Vagina (tissue), 2 donors: ENCODE measurements around the gene BMS1. TPM values are rescaled to one million over a fixed set of nuclear protein-coding genes. Genes with fewer than 3 reads are reported as not detected.

Experiments used
- DNase-seq, 2 donors: peaks; one replicate each; pipeline ENCODE4 v3.0.0-alpha.2; 2017; ENCODE audit errors: extremely low spot score in 2 of 2
- H3K27ac ChIP-seq: fragments of 200-600 bp; sonication (generic); one replicate; pipeline ENCODE4 v1.5.1; 2019
- H3K27me3 ChIP-seq: fragments of 200-600 bp; sonication (generic); one replicate; pipeline ENCODE4 v1.5.1; 2019
- H3K36me3 ChIP-seq, 2 donors: fragments of 200-600 bp; sonication (generic); one replicate each; pipeline ENCODE4 v1.5.1; 2017 to 2019
- H3K4me1 ChIP-seq: fragments of 200-600 bp; sonication (generic); one replicate; pipeline ENCODE4 v1.5.1; 2019
- H3K4me3 ChIP-seq, 2 donors: fragments of 200-600 bp; sonication (generic); 1 replicate in 1 of 2; 2 replicates in 1 of 2; pipeline ENCODE4 v1.5.1; 2016 to 2019
- H3K9me3 ChIP-seq: fragments of 200-600 bp; sonication (generic); one replicate; pipeline ENCODE4 v1.5.1; 2019
- POLR2A ChIP-seq, 2 donors: fragments of 450-650 bp; IDR thresholded peaks; one replicate each; pipeline ENCODE4 v1.6.1; 2017; ENCODE audit warnings: antibody characterized with exemption in 2 of 2, mild to moderate bottlenecking in 2 of 2, moderate library complexity in 2 of 2
- POLR2AphosphoS5 ChIP-seq, 2 donors: sonication (generic); formaldehyde crosslinking; IDR thresholded peaks; one replicate each; pipeline ENCODE4 v1.9.0; 2017; ENCODE audit warnings: antibody characterized with exemption in 2 of 2, mild to moderate bottlenecking in 2 of 2, low read depth in 1 of 2; ENCODE audit not compliant: insufficient read depth in 1 of 2
- intact Hi-C: fragments of 100-400 bp; cut with DNase I; formaldehyde crosslinking; loops from one replicate; pipeline ENCODE4 v1.15.1; 2023
- total RNA-seq: library from RNA; depleted of rRNA; stranded (reverse); fragments of >200 nt; gene quantifications from one replicate; pipeline ENCODE4 v1.2.3, GENCODE V29; 2016
- TF ChIP-seq, protein P1 (sequence below), 3 experiments: fragments of 450-650 bp in 2 of 3; fragments of 200-600 bp in 1 of 3; sonication (generic) in 1 of 3; IDR thresholded peaks; one replicate each; pipeline ENCODE4 v1.5.1; 2017 to 2019; ENCODE audit warnings: antibody characterized with exemption in 3 of 3, mild to moderate bottlenecking in 2 of 3, moderate library complexity in 2 of 3

BMS1 gene
- total RNA-seq, 1 donor from 2014 or later, result 12.0 TPM

DNA sequence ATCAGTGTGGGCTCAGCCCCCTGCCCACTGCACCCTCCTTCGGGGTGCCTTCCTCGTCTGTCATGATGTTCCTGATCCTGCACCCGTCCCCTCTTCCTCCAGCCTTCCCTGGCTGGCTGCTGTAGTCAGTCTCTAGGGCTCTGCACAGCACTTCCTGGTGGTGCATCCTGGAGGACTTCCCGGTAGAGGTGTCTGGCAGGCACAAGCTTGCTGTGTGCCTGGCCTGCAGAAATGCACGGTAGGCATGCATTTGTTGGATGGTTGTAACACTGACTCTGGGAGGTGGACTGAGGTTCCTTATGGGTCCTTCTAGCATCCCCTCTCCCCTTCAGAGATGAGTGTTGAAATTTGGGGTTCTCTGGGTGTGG lies 92.8 kb downstream of the BMS1 start:
- Histone ChIP-seq H3K4me1 (peaks cover 16% of the 10 kb centered on the region), H3K27me3 (no peaks in the 10 kb centered on the region), H3K9me3 (no peaks in the 10 kb centered on the region), H3K36me3 (no peaks in the 10 kb centered on the region), H3K27ac (no peak overlapping the region), H3K4me3 (no peak overlapping the region)
- no peak for TF ChIP-seq POLR2AphosphoS5 (IDR thresholded peaks at IDR 0.05; ENCODE audit: insufficient read depth in 1 of 2, low read depth in 1 of 2)
- no peak for TF ChIP-seq POLR2A (IDR thresholded peaks at IDR 0.05)
- TF ChIP-seq, protein P1, sequence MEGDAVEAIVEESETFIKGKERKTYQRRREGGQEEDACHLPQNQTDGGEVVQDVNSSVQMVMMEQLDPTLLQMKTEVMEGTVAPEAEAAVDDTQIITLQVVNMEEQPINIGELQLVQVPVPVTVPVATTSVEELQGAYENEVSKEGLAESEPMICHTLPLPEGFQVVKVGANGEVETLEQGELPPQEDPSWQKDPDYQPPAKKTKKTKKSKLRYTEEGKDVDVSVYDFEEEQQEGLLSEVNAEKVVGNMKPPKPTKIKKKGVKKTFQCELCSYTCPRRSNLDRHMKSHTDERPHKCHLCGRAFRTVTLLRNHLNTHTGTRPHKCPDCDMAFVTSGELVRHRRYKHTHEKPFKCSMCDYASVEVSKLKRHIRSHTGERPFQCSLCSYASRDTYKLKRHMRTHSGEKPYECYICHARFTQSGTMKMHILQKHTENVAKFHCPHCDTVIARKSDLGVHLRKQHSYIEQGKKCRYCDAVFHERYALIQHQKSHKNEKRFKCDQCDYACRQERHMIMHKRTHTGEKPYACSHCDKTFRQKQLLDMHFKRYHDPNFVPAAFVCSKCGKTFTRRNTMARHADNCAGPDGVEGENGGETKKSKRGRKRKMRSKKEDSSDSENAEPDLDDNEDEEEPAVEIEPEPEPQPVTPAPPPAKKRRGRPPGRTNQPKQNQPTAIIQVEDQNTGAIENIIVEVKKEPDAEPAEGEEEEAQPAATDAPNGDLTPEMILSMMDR (IDR thresholded peaks at IDR 0.05), result no peak
- intact Hi-C loops, result no loop called here
- peak in 1 of 2 donors; percentile 81 for DNase-seq

DNA sequence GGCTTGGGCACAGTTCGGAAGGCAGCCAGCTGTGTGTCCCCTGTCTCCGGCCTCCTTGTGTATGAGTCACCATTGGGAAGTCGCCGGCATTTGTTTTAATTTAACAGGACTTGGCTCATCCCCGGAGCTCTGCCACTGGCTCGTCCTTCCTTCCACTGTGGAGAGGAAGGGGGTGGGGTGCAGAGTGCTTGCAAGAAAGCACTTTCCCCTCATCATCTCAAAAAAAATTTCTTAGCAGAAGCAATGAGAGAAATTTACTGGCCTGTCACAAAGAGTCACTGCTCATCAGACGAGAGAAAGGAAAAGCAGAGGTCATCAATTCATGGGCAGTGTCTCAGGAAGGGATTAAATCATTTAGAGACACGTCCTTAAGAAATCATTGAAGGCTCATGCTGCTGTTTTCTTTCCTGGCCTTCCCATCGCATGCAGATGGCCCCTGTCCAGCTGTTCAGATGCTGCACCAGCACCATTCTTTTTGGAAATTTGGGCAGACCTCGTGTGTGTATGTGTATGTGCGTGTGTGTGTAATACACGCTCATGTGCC lies 93.3 kb downstream of the BMS1 start:
- Histone ChIP-seq H3K27me3 (no peaks in the 10 kb centered on the region), H3K27ac (no peak overlapping the region), H3K36me3 (no peaks in the 10 kb centered on the region), H3K4me3 (no peak overlapping the region), H3K9me3 (no peaks in the 10 kb centered on the region), H3K4me1 (peaks cover 16% of the 10 kb centered on the region)
- intact Hi-C loops, result no loop called here
- DNase-seq, result peak in 1 of 2 donors; percentile 49
- TF ChIP-seq POLR2AphosphoS5 (IDR thresholded peaks at IDR 0.05; ENCODE audit: insufficient read depth in 1 of 2, low read depth in 1 of 2) (no peak), POLR2A (IDR thresholded peaks at IDR 0.05) (no peak)
- TF ChIP-seq, protein P1 (IDR thresholded peaks at IDR 0.05), result no peak

GRCh38 chr10:42876476-42876875 lies 93.9 kb downstream of the BMS1 start:
- Histone ChIP-seq H3K27ac (no peak overlapping the region), H3K4me3 (no peak overlapping the region), H3K27me3 (no peaks in the 10 kb centered on the region), H3K9me3 (no peaks in the 10 kb centered on the region), H3K4me1 (peaks cover 16% of the 10 kb centered on the region), H3K36me3 (no peaks in the 10 kb centered on the region)
- DNase-seq, result peak; percentile 22 to 81
- TF ChIP-seq POLR2AphosphoS5 (IDR thresholded peaks at IDR 0.05; ENCODE audit: insufficient read depth in 1 of 2, low read depth in 1 of 2), result no peak
- TF ChIP-seq POLR2A (IDR thresholded peaks at IDR 0.05), result no peak
- TF ChIP-seq, protein P1 (IDR thresholded peaks at IDR 0.05), result no peak
- intact Hi-C loops, result no loop called here

- TF ChIP-seq POLR2AphosphoS5 (IDR thresholded peaks at IDR 0.05; ENCODE audit: insufficient read depth in 1 of 2, low read depth in 1 of 2), result no peak
- no peak for TF ChIP-seq POLR2A (IDR thresholded peaks at IDR 0.05)
- TF ChIP-seq, protein P1 (IDR thresholded peaks at IDR 0.05), result no peak
- peak; percentile 70 to 90 for DNase-seq
- Histone ChIP-seq H3K9me3 (no peaks in the 10 kb centered on the region), H3K27ac (no peak overlapping the region), H3K27me3 (no peaks in the 10 kb centered on the region), H3K36me3 (no peaks in the 10 kb centered on the region), H3K4me1 (peaks cover 16% of the 10 kb centered on the region), H3K4me3 (no peak overlapping the region)
- intact Hi-C loops, result no loop called here
Observed at GRCh38 chr10:42876945-42877344, 94.3 kb downstream of the BMS1 start.

DNA sequence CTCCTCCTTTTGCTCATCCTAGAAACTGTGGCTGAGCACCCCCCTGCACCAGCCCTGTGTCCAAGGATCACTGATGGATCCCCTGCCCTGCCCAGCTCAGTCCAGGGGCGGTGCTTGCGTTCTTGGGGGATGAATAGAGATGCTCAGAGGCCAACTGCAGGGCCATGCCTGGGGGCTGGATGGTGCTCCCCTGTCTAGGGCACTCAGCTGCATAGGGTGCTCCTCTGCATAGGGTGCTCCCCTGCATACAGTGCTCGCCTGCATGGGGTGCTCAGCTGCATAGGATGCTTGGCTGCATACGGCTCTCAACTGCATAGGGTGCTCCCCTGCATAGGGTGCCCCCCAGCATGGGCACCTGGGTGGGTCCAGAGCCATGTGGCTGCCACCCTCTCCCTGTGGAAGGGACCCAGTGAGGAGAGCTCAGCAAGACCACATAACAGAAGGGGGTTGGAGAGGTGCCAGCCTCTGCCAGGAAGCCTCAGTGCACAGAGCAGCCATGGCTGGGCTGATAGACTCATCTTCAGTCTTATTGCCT lies 95.0 kb downstream of the BMS1 start:
- no peak overlapping the region for H3K4me3 ChIP-seq
- intact Hi-C loops, result no loop called here
- DNase-seq, result peak in 1 of 2 donors; percentile 85
- no peaks in the 10 kb centered on the region for H3K9me3 ChIP-seq
- H3K4me1 ChIP-seq, result peaks cover 16% of the 10 kb centered on the region
- TF ChIP-seq, protein P1 (IDR thresholded peaks at IDR 0.05), result no peak
- TF ChIP-seq POLR2AphosphoS5 (IDR thresholded peaks at IDR 0.05; ENCODE audit: insufficient read depth in 1 of 2, low read depth in 1 of 2) (no peak), POLR2A (IDR thresholded peaks at IDR 0.05) (no peak)
- H3K27me3 ChIP-seq, result no peaks in the 10 kb centered on the region
- no peaks in the 10 kb centered on the region for H3K36me3 ChIP-seq
- H3K27ac ChIP-seq, result no peak overlapping the region
